Measurements from ENCODE around the gene IREB2.
"Not testable (repeated sequence)": the region's sequence is repeated elsewhere in the genome, so short reads cannot be mapped to it uniquely, and the experiment has no call there.

Gene IREB2

GRCh38 chr15:78437762-78438618, at the start of gene IREB2:
IREB2 (plus strand) TSS chr15:78438216; CDS start chr15:78438338, 122 bp downstream.
- peak within 1 kb of the TSS; percentile 93 for H3K4me3 ChIP-seq (ENCODE audit: low read depth, low read length)

GRCh38 chr15:78388865-78389264, 49.2 kb upstream of the IREB2 start:
- H3K4me3 ChIP-seq (ENCODE audit: low read depth, low read length), result no peak overlapping the region

- H3K4me3 ChIP-seq (ENCODE audit: low read depth, low read length), result no peak overlapping the region
These were observed 48.7 kb upstream of the IREB2 start for GRCh38 chr15:78389322-78389721.

GRCh38 chr15:78389738-78390137, 48.3 kb upstream of the IREB2 start:
- no peak overlapping the region for H3K4me3 ChIP-seq (ENCODE audit: low read depth, low read length)

GRCh38 chr15:78390242-78390641, 47.8 kb upstream of the IREB2 start:
- H3K4me3 ChIP-seq (ENCODE audit: low read depth, low read length), result no peak overlapping the region

- no peak overlapping the region for H3K4me3 ChIP-seq (ENCODE audit: low read depth, low read length)
These were observed 47.2 kb upstream of the IREB2 start for GRCh38 chr15:78390826-78391225.

GRCh38 chr15:78391781-78392180, 46.2 kb upstream of the IREB2 start:
- no peak overlapping the region for H3K4me3 ChIP-seq (ENCODE audit: low read depth, low read length)

GRCh38 chr15:78392430-78392829, 45.6 kb upstream of the IREB2 start:
- no peak overlapping the region for H3K4me3 ChIP-seq (ENCODE audit: low read depth, low read length)

GRCh38 chr15:78393137-78393536, 44.9 kb upstream of the IREB2 start:
- H3K4me3 ChIP-seq (ENCODE audit: low read depth, low read length), result no peak overlapping the region

- no peak overlapping the region for H3K4me3 ChIP-seq (ENCODE audit: low read depth, low read length)
These were observed 44.0 kb upstream of the IREB2 start for GRCh38 chr15:78394026-78394425.

GRCh38 chr15:78394981-78395616, 42.9 kb upstream of the IREB2 start:
- no peak overlapping the region for H3K4me3 ChIP-seq (ENCODE audit: low read depth, low read length)

GRCh38 chr15:78396186-78396814, 41.7 kb upstream of the IREB2 start:
- H3K4me3 ChIP-seq (ENCODE audit: low read depth, low read length), result no peak overlapping the region

GRCh38 chr15:78396976-78397375, 41.0 kb upstream of the IREB2 start:
- H3K4me3 ChIP-seq (ENCODE audit: low read depth, low read length), result no peak overlapping the region

- H3K4me3 ChIP-seq (ENCODE audit: low read depth, low read length), result no peak overlapping the region
These were observed 40.6 kb upstream of the IREB2 start for GRCh38 chr15:78397382-78397781.

GRCh38 chr15:78398076-78398825, 39.8 kb upstream of the IREB2 start:
- no peak overlapping the region for H3K4me3 ChIP-seq (ENCODE audit: low read depth, low read length)

GRCh38 chr15:78399091-78399490, 38.9 kb upstream of the IREB2 start:
- H3K4me3 ChIP-seq (ENCODE audit: low read depth, low read length), result no peak overlapping the region

GRCh38 chr15:78402061-78402610, 35.9 kb upstream of the IREB2 start:
- no peak overlapping the region for H3K4me3 ChIP-seq (ENCODE audit: low read depth, low read length)

- no peak overlapping the region for H3K4me3 ChIP-seq (ENCODE audit: low read depth, low read length)
These were observed 33.9 kb upstream of the IREB2 start for GRCh38 chr15:78404125-78404524.

GRCh38 chr15:78404796-78405195, 33.2 kb upstream of the IREB2 start:
- H3K4me3 ChIP-seq (ENCODE audit: low read depth, low read length), result not testable (repeated sequence)

- H3K4me3 ChIP-seq (ENCODE audit: low read depth, low read length), result peak overlapping the region; percentile 17
These were observed 32.6 kb upstream of the IREB2 start for GRCh38 chr15:78405336-78405924.
